Skeletal muscle cell (primary cell): ENCODE data around the gene SH3RF2.

Experiments
- DNase-seq: peaks from one replicate; pipeline ENCODE4 v3.0.0-alpha.2; 2010; ENCODE audit warnings: low read depth
- H3K4me3 ChIP-seq: 2 replicates; pipeline ENCODE4 v1.5.1; 2011; ENCODE audit warnings: low read depth, mild to moderate bottlenecking, control low read depth, low read length, moderate library complexity

The SH3RF2 gene

GRCh38 chr5:145971701-145972100, 35.3 kb downstream of the SH3RF2 start:
- no peak overlapping the region for H3K4me3 ChIP-seq
- no peak for DNase-seq

- H3K4me3 ChIP-seq, result no peak overlapping the region
- DNase-seq, result no peak
These were observed 38.6 kb downstream of the SH3RF2 start for GRCh38 chr5:145975001-145975360.

DNA sequence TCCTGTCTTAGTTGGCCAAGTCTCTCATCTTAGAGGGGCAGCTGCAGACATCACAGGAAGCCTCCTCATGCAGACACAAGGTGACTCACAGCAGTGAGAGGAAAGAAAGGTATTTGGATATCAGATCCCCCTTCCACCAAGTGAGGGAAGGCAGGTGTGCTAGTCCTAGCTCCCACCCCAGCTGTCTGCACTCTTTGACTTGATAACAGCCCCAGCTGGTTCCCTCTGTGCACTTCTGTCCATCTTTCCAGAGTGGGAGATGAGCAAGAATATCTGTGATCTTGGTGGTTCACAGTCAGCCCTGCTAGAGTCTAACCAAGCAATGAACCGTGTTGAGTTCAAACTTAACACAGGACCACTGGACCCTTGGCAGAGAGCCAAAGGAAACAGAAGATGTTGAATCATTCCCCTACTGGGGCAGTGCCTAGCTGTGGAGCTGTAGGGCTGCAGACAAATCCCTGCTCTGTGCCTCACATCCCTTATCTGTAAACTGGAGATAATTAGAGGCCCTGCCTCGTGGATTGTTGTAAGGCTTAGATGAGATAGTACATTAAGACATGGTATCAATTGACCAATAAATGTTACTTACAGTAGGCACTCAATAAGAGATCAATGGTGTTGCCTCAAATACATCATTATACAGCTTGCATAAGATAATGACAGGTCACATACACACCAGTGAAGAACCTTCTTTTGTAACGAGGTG, 39.1 kb downstream of the SH3RF2 start:
- DNase-seq, result peak; percentile 80
- H3K4me3 ChIP-seq, result no peak overlapping the region

DNA sequence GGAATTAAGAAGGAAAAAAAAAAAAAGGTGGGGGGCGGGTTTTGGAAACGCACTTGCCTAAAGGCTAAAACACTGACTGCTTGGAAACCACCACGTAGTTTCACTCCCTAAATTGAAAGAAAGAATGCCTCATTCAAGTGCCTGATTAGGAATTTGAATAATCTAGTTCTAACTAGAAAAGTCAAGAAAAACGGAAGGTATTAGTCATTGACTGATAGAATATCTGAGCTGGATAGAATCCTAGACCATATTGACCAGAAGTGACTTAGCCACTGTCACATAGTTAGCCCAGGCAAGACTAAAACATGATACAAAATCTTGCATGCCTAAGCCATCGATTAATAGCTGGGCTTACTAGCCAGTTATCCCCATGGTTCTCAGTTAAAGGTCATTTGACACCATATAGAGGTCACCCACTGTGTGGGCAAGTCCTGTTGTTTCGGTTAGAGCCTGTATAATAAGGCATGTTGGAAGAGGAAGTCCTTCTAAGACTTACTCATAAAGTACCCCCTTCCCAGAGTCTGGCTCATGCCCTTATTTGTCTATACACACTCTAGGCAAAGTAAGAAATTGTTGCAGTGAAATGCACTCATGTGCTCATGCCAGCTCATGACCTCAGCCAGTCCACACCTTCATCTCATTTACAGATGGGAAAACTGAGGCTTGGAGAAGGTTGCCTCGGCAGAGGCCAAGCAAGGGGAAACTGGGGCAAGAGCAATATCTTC, 40.2 kb downstream of the SH3RF2 start:
- no peak overlapping the region for H3K4me3 ChIP-seq
- DNase-seq, result no peak

- H3K4me3 ChIP-seq, result no peak overlapping the region
- DNase-seq, result no peak
These were observed 41.8 kb downstream of the SH3RF2 start for GRCh38 chr5:145978171-145978570.

DNA sequence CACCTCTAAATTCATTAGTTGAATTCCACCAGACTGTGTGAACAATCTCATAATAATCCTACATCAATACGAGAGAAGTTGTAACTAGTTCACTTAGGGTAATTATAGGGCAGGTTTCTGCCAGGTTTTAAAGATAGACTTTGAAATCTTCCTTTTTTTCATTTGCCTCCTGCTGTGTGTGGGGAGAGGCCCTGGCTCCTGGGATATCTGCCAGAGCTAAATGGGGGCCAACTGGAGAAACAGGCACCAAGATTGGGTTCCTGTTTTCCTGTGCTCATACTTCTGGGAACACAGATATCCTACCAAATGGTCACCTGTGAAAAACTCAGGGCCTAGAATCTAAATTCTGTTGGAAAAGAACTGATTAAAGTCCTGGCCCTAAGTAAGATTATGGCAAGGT, 42.3 kb downstream of the SH3RF2 start:
- DNase-seq, result no peak
- no peak overlapping the region for H3K4me3 ChIP-seq

DNA sequence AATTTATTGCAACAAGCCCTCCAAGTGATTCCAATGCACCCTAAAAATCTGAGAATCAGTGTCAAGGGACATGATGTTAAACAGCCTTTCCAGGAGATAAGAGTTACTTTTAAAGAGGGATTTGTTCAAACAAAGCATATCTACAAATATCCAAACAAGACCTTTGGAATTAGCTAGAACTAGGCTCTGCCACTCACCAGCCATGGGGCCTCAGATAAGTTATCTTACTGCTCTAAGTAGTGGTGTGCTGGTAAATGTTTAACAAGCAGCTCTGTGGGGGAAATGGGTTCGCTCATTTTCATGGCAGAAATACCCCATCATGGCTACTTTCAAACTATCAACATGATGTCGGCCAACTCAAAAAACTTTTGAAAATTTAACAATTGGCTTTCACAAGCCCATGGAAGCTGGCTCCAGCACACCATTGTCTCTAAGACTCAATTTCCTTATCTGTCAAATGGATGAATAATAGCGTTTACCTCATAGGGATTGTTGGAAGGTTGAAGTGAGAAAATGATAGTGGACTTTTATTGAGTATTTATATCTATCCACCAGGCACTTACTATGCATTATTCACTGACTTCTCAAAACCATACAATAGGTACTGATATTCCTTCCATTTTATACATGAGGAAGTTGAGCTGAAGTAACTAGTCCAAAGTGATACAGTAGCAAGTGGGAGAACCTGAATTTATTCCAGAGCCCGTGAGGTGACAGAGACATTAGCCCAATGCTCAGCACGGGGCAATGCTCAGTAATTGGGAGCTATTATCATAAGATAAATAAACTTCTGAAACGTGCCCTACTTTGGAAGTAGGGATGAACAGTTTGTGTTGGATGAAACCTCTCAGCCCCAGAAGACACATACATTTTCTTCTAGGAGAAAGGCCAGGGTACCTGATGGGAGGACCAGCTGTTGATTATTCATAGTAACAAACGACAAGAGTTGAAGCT, 43.2 kb downstream of the SH3RF2 start:
- DNase-seq, result no peak
- H3K4me3 ChIP-seq, result no peak overlapping the region

DNA sequence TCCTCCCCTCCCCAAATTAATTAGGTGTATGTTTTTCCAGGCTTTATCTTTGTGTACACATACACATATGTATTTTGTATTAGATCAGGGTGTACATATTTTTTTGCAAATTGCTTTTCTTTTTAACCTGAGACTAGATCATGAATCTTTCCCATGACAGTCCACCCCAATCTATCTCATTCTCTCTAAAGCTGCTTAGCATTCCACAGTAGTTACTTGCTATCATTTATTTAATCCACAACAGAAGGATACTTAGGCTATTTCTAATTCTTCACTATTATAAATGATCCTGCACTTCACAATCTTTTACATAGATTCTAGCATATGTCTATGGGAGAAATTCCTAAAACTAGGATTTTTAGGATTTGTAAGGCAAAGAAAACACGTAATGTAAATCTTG, 43.9 kb downstream of the SH3RF2 start:
- H3K4me3 ChIP-seq, result no peak overlapping the region
- no peak for DNase-seq

- no peak overlapping the region for H3K4me3 ChIP-seq
- DNase-seq, result no peak
These were observed 44.3 kb downstream of the SH3RF2 start for GRCh38 chr5:145980718-145981117.

DNA sequence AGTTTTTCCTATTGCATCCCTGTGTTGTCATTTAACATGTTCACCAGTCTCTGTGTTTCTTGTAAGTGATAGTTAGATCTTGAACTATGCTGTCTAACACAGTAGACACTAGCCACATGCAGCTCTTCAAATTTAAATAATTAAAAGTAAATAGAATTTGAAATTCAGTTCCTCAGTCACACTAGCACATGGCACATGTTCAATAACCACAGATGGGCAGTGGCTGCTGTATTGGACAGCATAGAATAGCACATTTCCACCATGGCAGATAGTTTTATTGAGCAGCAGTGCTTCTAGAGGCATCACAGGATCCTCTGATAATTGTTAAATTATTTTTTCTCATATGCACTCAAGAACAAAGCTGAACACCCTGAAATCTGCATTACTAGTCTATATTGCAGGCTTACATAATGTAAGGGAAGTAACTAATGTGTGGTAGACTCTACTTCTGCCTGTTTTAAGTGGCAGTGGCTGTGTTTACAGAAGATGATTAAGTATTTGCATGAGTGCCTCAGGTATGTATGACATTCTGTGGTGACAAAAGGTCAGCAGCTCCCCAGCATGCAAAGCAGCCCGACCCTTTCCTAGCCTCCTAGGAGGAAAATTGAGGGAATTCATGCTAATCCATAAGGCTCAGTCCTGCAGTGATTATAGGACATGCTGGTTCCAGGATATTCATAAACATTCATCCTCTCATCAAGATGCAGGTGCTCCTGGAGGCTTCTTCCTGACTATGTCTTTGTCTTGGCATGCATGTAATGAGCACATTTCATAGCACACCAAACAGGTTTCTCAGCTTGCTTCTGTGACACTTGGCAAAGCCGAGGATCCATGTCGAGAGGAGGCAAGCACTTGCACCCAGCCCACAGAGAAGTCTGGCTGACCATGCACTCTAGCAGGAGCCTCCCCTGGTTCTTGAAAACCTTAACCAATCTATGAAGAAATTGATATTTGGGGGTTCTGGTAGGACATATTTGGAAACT, 45.5 kb downstream of the SH3RF2 start:
- no peak for DNase-seq
- H3K4me3 ChIP-seq, result no peak overlapping the region

GRCh38 chr5:145982572-145983318, 46.4 kb downstream of the SH3RF2 start:
- H3K4me3 ChIP-seq, result no peak overlapping the region
- DNase-seq, result no peak

DNA sequence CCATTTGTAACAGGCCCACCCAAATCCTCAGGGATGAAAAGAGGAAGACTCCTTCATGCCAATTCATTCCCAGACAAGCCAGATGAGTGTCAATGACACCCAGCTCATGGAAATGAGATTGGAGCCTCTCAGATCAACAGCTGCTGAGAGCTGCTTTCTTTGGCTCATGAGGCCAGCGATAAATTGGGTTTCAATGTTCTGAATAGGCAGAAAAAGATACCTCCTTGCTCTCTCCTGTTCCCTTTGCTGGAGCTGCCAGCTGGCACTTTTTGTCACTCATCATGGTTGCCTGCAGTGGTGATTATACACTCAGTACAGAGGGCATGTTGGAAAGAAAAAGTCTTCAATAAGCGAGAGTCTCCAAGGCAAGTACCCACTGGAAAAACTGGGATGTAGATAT, 47.1 kb downstream of the SH3RF2 start:
- DNase-seq, result no peak
- H3K4me3 ChIP-seq, result no peak overlapping the region

- no peak for DNase-seq
- H3K4me3 ChIP-seq, result no peak overlapping the region
These were observed 47.7 kb downstream of the SH3RF2 start for GRCh38 chr5:145984072-145984471.

DNA sequence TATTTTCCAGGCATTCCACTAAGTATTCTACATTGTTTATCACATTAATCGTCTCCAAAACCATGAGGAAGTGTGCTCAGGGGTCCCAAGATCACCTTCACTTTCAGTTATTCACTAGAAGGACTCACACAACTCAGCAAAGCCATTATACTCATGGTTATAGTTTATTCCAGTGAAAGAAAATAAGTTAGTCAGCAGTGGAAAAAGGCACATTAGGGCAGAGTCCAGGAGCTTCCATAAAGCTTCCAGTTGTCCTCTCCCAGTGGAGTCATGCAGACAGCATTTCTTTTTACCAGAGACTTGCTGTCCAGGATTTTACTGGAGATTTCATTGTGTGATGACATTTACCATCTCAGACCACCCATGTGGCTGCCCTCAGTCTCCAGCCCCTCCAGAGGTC, 51.5 kb downstream of the SH3RF2 start:
- no peak for DNase-seq
- no peak overlapping the region for H3K4me3 ChIP-seq

DNA sequence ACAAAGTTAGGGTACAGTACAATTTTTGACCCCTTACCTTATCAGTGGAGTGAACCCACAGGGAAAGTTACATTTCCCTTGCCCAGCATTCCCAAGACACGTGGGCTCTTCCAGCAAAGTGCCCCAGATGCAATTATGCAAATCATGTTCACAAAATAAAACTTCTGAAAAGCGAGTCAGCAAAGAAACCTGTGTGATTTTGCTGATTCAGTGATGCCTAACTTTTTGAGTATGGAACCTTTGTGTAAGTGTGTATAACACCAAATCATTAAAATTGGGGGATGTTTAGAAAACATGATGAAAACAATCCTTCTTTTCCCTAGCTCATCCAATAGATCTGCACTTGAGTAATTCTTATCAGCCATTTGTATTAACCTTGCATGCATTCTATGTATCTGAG, 52.6 kb downstream of the SH3RF2 start:
- no peak for DNase-seq
- no peak overlapping the region for H3K4me3 ChIP-seq

GRCh38 chr5:145989428-145989827, 53.0 kb downstream of the SH3RF2 start:
- no peak overlapping the region for H3K4me3 ChIP-seq
- DNase-seq, result no peak

DNA sequence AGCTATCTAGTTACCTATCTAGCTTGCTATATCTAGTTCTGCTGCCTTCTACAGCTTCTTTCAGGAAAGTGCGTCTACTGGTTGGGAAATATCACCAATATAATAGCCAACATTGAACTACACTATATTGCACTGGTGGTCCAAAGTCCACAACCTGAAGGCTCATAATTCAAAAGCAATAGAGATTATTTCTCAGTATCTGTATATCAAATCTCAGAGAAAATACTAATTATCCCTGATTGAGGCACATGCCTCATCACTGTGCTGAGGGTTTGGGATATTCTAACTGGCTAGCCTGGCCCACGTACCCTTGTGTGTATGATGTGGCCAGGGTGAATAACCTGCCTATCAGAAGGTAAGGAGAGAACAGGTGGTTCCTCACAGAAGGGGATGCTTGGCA, 53.8 kb downstream of the SH3RF2 start:
- no peak overlapping the region for H3K4me3 ChIP-seq
- no peak for DNase-seq

DNA sequence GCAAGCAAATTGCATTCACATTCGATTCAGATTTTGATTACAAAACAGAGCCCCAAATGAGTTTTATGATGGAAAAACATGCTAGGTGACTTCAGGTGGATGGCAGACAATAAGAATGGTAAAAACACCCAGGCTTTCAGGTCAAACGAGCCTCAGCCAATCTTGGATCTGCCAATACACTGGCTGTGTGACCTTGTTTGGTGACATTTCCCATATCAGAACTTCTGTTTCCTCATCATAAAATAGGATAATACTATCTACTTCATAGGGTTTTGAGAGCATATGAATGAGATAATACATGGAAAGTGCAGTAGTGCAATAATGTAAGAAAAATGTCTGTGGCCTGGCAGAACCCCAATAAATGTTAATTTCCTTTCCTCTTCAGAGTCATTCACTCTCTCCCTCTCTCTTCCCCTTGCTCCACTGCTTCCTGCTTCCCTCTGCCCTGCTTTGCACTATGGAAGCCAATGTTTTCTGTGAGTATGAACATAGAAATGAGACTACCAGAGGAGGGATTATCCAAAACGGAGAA, 54.7 kb downstream of the SH3RF2 start:
- H3K4me3 ChIP-seq, result no peak overlapping the region
- DNase-seq, result no peak
